NCI-H146 treated with DMSO at 0.1 percent for 48 hours (cell line): ENCODE results near the gene HBEGF.
"Not testable (repeated sequence)": the region's sequence is repeated elsewhere in the genome, so short reads cannot be mapped to it uniquely, and the experiment has no call there.

Source experiments
- DNase-seq: peaks from one replicate; lab custom pipeline; 2025; ENCODE audit not compliant: unreplicated experiment; lab: John Stamatoyannopoulos, UW

Gene HBEGF

DNA sequence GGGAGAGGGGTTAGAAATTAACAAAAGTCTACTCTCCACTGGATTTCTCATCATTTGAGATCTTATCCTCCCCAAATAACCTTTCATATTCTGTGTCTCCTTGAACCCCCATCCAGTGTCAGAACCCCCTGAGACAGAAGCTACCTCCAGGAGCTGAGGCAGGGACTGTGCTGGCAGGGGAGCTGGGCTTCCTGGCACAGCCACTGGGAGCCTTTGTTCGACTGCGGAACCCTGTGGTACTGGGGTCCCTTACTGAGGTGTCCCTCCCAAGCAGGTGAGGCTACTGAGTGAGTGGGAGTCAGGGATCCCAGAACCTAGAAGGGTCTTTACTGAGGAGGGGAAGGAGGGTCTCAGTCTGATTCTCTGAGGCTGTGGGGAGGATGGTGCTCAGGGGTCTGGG, 15.5 kb upstream of the HBEGF start:
- DNase-seq = no peak

DNA sequence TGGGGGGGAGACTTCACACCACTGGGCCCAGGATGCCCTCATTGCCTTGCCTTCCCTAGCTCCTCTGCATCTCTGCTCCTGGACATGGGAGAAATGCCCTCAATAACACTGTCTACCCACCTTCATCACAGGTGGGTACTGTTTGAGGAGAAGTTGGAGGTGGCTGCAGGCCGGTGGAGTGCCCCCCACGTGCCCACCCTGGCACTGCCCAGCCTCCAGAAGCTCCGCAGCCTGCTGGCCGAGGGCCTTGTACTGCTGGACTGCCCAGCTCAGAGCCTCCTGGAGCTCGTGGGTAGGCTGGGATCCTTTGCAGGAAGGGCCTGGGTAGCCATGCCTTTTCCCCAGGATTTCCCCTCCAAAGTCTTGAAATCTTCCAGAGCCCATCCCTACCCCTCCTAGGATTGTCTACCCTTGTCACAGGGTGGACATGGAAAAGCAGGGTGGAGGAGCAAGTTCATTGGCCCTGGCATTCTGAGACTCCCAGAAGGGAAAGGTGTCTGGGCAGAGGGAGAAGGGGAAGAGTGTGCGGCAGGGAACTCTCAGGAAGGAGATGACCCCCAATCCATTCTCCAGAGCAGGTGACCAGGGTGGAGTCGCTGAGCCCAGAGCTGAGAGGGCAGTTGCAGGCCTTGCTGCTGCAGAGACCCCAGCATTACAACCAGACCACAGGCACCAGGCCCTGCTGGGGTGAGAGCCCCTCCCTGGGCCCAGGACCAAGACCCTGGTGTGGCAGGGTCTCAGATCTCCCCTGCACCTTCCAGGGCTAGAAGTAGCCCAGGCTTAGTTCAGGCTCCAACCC, 14.5 kb upstream of the HBEGF start:
- DNase-seq = no peak

DNA sequence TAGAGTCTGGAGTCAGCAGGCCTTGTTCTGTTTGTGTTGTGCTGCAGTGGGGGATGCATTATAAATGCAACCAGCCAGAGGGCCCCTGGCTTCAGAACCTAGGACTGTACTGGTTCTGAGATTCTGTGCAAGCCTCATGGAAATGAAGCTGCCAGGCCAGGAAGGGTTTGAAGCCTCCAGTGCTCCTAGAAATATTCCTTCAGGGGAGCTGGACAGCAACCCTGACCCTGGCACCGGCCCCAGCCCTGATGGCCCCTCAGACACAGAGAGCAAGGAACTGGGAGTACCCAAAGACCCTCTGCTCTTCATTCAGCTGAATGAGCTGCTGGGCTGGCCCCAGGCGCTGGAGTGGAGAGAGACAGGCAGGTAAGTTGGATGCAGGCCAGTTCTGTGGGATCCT, 13.7 kb upstream of the HBEGF start, which contains the start of gene SLC4A9:
SLC4A9 (plus strand) TSS at position 94 of the 400 bp plus-strand sequence; CDS start at position 137, 43 bp downstream.
- DNase-seq = no peak

DNA sequence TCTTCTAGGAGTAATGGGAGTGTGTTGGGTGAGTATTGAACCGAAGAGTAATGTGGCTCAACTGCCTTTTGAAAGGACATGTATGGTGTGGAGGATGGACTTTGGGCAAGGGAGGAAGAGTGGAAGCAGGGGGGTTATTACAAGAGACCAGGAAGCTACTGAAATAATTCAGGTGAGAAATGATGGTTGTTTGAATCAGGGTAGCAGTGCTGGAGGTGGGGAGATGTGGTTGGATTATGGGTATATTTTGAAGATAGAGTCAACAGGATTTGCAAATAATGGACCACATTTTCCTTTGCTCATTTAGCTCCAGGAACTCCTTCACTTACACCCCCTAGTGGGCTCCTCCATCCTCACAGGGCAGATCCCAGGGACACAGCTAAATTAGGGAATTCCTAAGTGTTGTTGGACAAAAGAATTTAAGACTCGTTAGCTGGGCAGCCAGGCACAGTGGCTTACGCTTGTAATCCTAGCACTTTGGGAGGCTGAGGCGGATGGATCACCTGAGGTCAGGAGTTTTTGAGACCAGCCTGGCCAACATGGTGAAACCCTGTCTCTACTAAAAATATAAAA, 12.4 kb upstream of the HBEGF start:
- no peak for DNase-seq

DNA sequence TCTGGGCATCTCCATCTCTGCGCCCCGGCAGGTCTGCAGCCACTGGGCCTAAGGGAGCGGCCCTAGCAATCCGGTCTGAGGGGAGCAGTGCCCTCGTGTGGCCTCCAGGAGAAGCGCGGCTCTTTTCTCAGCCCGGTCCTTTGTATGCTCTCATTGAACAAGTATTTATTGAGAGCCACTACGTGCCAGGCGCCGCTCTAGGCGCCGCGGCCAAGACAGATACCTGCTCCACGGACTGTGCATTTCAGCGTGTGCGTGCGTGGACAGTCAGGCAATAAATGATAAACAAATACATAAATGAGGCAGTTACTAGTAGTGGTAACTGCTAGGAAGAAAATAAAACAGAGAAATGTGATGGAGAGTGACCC, 11.3 kb upstream of the HBEGF start:
- peak; percentile 61 for DNase-seq

DNA sequence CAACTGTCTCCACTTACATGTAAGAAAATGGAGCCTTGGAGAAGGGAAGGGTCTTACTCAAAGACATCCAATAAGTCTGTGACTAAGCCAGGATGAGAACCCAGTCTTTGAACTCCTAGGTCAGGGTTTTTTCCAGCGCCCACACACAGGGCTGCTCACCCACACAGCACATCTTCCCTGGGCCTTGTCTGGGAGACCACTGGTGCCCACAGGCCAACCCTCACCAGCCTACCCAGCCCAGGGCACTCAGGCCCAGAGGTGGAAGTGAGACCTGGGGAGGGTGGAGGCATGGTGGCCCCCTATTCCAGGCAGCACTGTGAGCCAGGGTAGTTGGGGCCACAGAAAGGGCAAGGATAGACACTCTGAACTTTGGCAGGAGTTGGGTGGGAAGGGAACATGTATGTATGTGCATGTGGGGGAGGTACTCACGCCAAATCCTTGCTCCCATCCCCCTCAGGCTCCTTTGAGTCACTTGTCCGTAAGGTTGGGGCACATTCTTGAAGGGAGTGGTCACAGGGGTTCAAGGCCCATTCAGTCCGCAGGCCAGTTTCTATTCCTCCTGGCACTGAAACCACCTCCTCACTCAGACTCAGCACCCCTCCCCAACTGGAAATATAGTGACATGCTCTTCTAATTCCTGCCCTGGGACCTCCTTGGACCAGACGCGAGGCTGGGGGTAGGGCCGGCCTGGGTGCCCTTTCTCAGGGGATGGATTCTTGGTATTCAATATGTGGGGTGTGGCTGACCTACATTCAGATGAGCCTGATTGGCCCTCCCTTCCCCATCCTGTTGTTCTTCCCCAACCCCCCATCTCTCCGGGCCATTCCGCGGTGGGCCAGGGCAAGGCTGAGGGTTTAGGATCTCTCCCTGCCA, 10.7 kb upstream of the HBEGF start:
- no peak for DNase-seq

DNA sequence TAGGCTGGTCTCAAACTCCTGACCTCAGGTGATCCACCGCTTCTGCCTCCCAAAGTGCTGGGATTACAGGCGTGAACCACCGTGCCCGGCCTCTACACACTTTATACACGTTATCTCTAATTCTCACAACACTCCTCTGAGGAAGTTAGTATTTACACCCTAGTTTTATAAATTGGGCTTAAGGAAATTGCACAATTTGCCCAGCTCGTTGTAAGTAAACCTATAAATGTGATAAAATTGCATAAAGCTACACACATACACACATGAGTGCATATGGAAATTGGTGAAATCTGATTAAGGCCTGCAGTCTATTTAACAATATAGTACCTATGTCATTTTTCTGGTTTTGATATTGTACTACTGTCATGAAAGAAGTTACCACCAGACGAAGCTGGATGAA, 9.1 kb upstream of the HBEGF start:
- DNase-seq = no peak

DNA sequence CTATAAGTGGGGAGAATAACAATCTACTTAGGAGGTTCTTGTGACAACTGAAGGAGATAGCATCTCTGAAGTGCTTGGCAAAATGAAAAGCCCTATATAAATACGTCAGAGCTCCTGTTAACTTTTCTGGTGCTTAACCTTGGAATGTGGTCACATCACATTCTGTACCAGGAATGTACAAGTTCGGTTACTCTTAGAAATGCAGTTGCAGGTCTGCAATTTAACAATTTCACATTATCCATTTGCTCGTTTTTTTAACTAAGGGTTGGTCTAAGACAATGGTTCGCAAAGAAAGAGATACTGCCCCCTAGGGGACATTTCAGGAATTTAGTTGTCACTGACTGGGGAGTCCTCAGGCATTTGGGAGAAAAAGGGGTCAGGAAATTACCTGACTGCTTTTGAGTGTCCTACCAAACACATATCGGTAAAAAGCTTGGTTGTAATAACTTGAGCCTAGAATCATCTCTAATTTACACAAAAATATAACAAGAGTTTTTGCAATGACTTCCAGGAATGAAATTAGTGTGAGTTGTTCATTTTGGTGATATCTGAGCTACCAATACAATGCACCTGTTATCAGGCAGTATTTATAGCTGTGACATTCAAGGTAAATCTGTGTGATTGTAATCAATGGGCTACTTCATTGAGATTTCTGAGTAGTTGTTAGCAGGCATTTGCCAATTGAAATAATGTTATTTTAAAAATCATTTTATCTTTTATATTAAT, 5.4 kb upstream of the HBEGF start:
- peak; percentile 9 for DNase-seq

DNA sequence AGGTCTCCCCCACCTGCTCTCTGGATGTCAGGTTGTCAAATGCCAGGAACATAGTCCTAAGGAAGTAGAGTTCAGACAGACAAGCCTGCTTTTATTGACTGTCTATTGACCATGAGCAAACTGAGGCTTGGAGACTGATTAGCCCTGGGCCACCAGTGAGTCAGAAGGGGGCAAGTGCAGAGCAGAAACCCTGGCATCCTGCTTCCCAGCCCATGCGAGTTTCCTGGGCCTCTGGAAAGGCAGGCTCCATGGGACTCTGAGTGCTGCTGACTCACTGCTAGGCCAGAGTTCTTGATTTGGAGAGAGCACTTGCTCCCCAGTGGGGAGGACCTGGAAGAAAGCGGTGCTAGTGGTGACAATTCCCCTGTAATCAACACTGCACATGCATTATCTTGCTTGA, 2.8 kb upstream of the HBEGF start:
- no peak for DNase-seq

DNA sequence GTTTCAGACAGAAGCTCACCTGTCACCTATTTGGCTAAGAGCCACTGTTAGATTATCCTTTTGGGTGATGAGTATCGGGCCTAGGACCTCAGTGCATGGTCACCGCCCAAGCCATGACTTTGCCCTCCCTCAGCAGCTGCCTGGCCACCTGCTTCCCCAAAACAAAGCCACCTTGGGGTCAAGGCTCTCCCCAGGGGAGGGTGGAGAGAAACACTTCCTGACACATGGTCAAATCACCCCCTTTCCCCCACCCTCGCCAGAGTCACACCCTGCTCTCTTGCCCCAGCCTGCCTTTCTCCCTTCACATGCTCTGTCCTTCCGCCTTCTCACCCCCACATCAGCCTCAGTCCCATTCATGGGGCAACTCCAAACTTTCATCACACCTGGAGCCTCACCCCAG, 1.7 kb upstream of the HBEGF start:
- no peak for DNase-seq

DNA sequence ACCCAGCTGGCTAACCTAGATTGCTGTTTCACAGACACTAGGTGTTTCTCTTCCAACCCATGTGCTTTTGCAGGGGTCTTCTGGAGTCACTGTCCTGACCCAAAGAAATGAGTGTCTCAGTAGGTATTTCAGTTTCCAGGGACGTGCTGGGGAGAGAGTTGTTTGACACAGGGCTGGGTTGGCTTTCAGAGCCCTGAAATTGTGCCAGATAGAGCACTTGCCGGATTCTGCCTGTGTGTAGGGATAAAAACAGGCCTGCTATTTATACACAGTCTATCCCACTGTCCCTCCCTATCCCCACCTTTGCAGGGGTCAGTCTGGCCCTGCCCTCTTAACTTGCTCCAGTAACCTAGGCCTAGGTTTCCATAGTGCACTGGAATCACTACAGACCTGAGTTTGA, 957 bp upstream of the HBEGF start:
- no peak for DNase-seq

DNA sequence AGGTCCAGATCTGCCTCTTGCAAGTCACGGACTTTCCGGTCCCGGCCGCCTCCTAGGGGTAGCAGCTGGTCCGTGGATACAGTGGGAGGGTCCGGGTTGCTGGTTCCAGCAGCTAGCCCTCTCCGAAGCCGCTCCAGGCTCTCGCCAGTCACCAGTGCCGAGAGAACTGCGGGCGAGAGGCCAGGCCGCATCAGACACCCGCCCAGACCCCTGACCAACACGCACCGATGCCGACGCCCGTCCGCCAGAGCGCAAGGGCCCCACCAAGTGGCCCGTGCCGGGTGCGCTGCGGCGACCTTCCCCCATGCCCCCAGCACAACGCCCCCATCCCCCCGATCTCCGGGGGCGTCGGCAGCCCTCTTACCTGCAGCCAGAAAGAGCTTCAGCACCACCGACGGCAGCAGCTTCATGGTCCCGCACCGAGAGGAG, 470 bp downstream of the HBEGF start:
- DNase-seq = no peak

DNA sequence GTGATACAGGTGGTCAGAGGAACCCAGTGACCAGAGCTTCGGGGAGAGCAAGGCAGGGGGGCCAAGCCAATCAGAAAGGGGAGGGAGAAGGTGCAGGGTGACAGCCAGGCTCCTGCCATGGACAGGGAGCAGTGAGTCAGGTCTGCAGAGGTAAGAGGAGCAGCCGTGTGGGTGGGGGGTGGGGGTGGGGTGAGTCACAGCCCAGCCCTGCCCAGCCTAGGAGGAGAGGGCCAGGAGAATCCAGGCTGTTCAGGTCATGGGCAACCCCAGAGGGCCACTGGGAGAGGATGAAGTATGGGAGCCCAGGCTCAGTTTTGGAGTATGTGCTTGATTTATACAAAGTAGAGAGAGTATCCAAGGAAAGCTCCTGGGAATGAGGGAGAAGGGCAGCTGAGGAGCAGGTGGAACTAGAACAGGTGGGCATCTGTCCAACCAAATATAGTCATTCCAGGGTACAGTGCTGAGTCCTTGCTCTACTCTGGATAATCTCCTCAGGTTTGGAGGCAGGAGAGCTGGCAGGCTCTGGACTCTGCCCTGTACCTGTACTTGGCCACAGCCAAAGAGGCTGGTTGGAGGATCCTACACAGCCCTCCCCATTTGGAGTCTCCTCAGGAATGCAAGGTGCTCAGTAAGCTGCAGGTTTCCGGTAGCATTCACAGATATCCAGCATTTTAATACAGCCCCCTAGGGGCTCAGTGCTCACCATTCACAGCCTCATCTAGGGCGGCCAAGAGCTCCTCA, 1.6 kb downstream of the HBEGF start:
- no peak for DNase-seq

DNA sequence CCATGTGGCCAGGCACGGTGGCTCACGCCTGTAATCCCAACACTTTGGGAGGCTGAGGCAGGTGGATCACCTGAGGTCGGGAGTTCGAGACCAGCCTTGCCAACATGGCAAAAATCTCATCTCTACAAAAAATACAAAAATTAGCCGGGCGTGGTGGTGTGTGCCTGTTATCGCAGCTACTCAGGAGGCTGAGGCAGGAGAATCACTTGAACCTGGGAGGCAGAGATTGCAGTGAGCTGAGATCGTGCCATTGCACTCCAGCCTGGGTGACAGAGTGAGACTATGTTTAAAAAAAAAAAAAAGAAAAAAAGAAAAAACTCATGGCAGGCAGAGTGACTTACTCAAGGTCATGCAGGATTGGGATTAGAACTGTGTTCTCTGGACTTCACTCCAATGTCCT, 2.6 kb downstream of the HBEGF start:
- not testable (repeated sequence) for DNase-seq

DNA sequence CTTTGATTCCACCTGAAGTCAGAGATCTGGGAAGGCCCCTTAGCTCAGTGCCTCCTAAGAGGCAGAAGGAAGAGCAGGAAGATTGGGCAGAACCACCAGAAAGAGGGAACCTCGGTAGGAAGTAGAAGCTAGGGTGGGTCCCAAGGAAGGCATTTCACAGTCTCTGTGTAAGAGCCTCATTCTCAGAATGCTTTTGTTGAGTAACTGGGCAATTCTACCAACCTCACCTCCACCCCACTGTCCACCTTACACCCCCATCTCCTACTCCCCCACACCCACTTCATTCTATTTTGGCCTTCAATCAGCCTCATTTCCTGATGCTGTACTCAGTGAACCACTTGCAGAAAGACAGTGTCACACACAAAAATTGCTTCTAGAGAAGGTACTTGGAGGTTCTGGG, 3.5 kb downstream of the HBEGF start:
- no peak for DNase-seq

DNA sequence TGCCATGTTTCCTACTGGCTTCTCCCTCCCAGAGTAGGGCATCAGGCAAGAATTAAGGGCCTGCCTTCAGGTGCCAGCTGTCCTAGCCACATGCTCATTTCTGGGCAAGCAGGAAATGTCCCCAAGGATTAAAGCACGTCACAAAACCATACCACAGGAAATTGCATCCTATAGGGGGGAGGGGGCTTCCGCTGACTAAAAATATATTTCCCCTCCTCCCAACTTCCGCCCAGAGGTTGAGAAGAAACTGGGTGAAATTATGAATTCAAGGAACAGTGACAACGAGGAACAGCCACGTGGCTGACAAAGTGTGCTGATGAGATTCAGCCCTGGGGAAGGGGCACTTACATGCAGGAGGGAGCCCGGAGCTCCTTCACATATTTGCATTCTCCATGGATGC, 4.1 kb downstream of the HBEGF start:
- no peak for DNase-seq

DNA sequence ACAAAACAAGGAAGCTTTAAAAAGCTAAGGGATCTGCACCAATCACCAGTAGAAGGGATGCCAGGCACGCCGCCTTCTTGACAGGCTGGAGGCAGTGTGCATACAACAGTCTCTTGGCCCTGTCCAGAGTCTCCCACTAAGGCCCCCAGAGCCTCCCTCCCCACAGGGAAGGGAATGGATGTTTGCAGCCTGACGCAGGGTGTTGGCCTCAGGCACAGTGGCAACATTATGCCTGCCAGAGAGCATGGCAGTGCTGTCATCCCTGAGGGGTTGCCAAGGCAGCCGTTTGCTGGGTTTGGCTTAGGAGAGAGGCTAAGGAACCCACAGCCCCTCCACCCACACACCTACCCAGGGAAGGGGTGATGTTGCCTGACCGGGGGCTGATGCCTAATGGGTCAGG, 4.8 kb downstream of the HBEGF start:
- DNase-seq = no peak

DNA sequence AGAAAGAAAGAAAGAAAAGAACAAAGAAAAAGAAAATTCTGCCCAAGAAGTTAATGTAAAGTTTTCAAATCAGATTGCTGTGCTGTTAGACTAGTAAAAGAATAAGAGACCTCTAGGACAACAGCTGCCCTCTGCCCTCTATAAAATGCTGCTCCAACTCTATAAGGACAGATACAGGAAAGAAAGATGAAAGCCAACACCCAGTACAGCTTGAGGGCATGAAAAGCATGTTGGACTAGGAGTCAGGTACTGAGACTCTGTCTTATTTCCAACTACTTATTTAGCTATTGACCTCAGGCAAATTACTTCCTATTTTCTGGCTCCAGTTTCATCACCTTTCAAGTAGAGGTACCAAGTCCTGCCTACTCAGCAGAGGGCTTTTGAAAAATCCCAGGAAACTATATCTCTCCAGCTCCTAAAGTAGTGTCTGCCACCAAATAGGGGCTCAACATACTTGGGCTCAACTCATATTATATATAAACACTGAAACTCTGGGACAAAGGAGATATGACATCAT, 5.7 kb downstream of the HBEGF start:
- DNase-seq = no peak

DNA sequence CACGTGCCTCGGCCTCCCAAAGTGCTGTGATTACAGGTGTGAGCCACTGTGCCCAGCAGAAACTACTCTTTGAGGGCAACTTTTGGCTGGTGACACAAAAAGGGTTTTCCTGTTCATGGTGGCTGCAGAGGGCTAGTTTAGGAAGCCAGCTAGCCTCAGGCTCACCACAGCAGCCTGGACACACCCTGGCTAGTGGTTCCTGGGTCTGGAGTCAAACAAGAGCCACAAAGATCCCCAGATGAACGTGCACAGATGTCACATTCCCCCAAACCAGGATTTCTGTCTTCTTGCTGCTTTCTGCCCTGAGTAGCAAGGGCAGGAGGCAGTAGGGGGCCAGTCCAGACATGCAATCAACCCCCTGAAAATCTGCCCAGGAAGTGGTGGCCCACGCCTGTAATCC, 6.8 kb downstream of the HBEGF start:
- no peak for DNase-seq

DNA sequence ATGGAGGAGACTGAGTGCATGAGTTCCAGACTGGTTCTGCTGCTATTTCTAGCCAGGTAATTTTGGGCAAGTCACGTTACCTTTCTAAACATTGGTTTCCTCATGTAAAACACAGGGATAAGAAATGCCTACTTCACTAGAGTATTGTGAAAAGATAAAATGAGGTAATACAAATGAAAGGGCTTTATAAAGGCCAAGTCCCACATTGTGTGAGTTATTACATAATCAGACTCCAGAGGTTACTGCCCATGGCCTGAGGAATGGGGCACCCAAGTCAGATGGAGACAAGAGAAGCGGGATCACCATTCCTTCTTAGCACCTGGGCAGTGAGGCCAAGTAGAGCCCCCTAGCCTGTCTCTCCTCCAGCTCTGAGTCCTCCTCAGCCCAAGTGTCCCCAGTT, 7.5 kb downstream of the HBEGF start:
- no peak for DNase-seq
